HepG2 (cell line): ENCODE measurements around the gene ABCB10.

ENCODE experiments used
- NCOA5 ChIP-seq: sonication (generic); formaldehyde crosslinking; IDR thresholded peaks from 2 replicates; pipeline ENCODE4 v1.4.0; 2020; ENCODE audit warnings: missing genetic modification reagents
- SIN3A ChIP-seq: IDR thresholded peaks from 2 replicates; pipeline ENCODE4 v1.6.1; 2011; ENCODE audit warnings: low read depth, mild to moderate bottlenecking, control low read depth, low read length, borderline replicate concordance
- ZFX ChIP-seq: sonication (generic); formaldehyde crosslinking; IDR thresholded peaks from 2 replicates; pipeline ENCODE4 v1.4.0; 2020; ENCODE audit warnings: mild to moderate bottlenecking, low read depth, missing genetic modification reagents, moderate library complexity

DNA sequence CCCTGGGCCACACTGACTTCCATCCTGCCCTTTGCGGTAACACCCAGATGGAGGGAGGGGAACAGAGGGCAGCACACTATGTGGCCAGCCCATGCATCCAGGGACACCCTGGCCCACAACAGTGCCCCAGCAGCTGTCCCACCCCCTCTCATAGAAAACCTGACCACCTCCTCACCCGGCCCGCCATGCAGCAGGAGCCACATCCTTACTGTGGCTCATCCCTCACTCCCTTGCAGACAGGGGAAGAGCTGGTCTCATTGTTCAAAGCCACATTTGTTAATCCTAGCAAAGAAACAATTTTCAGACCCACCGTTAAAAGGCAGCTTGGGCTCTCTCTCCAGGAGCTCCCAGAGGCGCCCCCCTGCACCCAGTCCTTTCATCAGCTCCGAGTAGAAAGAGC is 27.2 kb downstream of the ABCB10 start:
- no peak for TF ChIP-seq ZFX
- no peak for TF ChIP-seq NCOA5
- TF ChIP-seq SIN3A, result no peak
